ENCODE data around the gene ASIC5.

DNA sequence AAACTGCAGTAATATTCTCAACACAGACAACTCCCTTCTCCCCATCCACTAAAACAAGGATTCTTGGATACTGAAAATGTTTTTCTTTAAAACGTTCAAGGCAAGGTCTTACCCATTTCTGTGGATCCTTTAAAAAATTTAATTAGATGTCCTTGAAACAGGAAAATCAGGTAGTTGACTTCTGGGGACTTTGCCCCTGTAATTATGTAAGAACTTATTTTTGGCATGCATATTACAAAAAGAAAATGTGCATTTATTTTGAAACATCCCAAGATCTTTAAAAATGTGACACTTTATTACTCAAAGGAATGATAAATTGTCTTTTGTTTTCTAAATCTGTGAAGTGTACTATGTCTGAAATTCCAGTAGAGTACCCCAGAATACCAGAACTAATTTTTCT lies 81.4 kb downstream of the ASIC5 start:
- TF ChIP-seq RAD21 (IDR thresholded peaks at IDR 0.05; ENCODE audit: low read depth) (no peak), EP300 (IDR thresholded peaks at IDR 0.05; ENCODE audit: borderline replicate concordance) (no peak), CEBPB (IDR thresholded peaks at IDR 0.05) (no peak), YY1 (IDR thresholded peaks at IDR 0.05; ENCODE audit: low read depth) (no peak), ZBTB7A (IDR thresholded peaks at IDR 0.05; ENCODE audit: low read depth) (no peak), EGR1 (IDR thresholded peaks at IDR 0.05) (no peak), FOXM1 (IDR thresholded peaks at IDR 0.05; ENCODE audit: borderline replicate concordance, low read depth) (no peak), CREB1 (IDR thresholded peaks at IDR 0.05; ENCODE audit: low read depth) (no peak), TAF1 (IDR thresholded peaks at IDR 0.05; ENCODE audit: low read depth) (no peak)
- TF ChIP-seq, protein P1, sequence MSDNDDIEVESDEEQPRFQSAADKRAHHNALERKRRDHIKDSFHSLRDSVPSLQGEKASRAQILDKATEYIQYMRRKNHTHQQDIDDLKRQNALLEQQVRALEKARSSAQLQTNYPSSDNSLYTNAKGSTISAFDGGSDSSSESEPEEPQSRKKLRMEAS (IDR thresholded peaks at IDR 0.05): no peak
- TF ChIP-seq, protein P2, sequence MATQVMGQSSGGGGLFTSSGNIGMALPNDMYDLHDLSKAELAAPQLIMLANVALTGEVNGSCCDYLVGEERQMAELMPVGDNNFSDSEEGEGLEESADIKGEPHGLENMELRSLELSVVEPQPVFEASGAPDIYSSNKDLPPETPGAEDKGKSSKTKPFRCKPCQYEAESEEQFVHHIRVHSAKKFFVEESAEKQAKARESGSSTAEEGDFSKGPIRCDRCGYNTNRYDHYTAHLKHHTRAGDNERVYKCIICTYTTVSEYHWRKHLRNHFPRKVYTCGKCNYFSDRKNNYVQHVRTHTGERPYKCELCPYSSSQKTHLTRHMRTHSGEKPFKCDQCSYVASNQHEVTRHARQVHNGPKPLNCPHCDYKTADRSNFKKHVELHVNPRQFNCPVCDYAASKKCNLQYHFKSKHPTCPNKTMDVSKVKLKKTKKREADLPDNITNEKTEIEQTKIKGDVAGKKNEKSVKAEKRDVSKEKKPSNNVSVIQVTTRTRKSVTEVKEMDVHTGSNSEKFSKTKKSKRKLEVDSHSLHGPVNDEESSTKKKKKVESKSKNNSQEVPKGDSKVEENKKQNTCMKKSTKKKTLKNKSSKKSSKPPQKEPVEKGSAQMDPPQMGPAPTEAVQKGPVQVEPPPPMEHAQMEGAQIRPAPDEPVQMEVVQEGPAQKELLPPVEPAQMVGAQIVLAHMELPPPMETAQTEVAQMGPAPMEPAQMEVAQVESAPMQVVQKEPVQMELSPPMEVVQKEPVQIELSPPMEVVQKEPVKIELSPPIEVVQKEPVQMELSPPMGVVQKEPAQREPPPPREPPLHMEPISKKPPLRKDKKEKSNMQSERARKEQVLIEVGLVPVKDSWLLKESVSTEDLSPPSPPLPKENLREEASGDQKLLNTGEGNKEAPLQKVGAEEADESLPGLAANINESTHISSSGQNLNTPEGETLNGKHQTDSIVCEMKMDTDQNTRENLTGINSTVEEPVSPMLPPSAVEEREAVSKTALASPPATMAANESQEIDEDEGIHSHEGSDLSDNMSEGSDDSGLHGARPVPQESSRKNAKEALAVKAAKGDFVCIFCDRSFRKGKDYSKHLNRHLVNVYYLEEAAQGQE (IDR thresholded peaks at IDR 0.05; ENCODE audit: low read depth): no peak
